DOHH2 (cell line): ENCODE measurements around the gene TPM1.

Experiments
- H3F3A ChIP-seq: fragments of 200-600 bp; sonication (generic), shearing (Covaris generic); 2 replicates; pipeline ENCODE4 v1.6.0; 2016; ENCODE audit warnings: antibody characterized with exemption, mild to moderate bottlenecking; ENCODE audit not compliant: control insufficient read depth, insufficient read depth
- H3K27ac ChIP-seq: fragments of 200-600 bp; sonication (generic); 2 replicates; pipeline ENCODE4 v1.5.1; 2014; ENCODE audit warnings: low read depth, mild to moderate bottlenecking, low read length, moderate library complexity
- H3K27me3 ChIP-seq: fragments of 200-600 bp; sonication (generic); 2 replicates; pipeline ENCODE4 v1.6.1; 2014; ENCODE audit warnings: mild to moderate bottlenecking, low read length, mixed read lengths; ENCODE audit not compliant: control insufficient read depth
- H3K36me3 ChIP-seq: fragments of 200-600 bp; sonication (generic); 2 replicates; pipeline ENCODE4 v1.6.1; 2014; ENCODE audit warnings: mild to moderate bottlenecking, low read length, moderate library complexity, mixed read lengths; ENCODE audit not compliant: control insufficient read depth
- H3K4me1 ChIP-seq: fragments of 200-600 bp; sonication (generic); 2 replicates; pipeline ENCODE4 v1.6.1; 2014; ENCODE audit warnings: mild to moderate bottlenecking, low read length, mixed read lengths; ENCODE audit not compliant: control insufficient read depth
- H3K4me2 ChIP-seq: fragments of 200-600 bp; sonication (generic); 2 replicates; pipeline ENCODE4 v1.6.0; 2014; ENCODE audit warnings: mild to moderate bottlenecking, low read length, moderate library complexity
- H3K4me3 ChIP-seq: fragments of 200-600 bp; sonication (generic); 2 replicates; pipeline ENCODE4 v1.5.1; 2014; ENCODE audit warnings: mild to moderate bottlenecking, low read length, mixed read lengths
- H3K79me2 ChIP-seq: fragments of 200-600 bp; sonication (generic); 2 replicates; pipeline ENCODE4 v1.6.1; 2014; ENCODE audit warnings: mild to moderate bottlenecking, low read length, mixed read lengths; ENCODE audit not compliant: control insufficient read depth
- H3K9me2 ChIP-seq: fragments of 200-600 bp; sonication (generic); replicated peaks from 2 replicates; pipeline ENCODE4 v1.6.1; 2014; ENCODE audit warnings: mild to moderate bottlenecking, low read length, mixed read lengths; ENCODE audit not compliant: control insufficient read depth
- H3K9me3 ChIP-seq: fragments of 200-600 bp; sonication (generic); 2 replicates; pipeline ENCODE4 v1.6.1; 2014; ENCODE audit warnings: antibody characterized with exemption, low read length, mixed read lengths; ENCODE audit not compliant: control insufficient read depth, insufficient read depth
- H4K20me1 ChIP-seq: fragments of 200-600 bp; sonication (generic); 2 replicates; pipeline ENCODE4 v1.6.0; 2014; ENCODE audit warnings: low read depth, mild to moderate bottlenecking, antibody characterized with exemption, low read length, moderate library complexity; ENCODE audit not compliant: control insufficient read depth, insufficient read depth
- CTCF ChIP-seq: fragments of 200-600 bp; sonication (generic); IDR thresholded peaks from one replicate; pipeline ENCODE4 v1.5.1; 2014; ENCODE audit warnings: antibody characterized with exemption, mild to moderate bottlenecking, low read depth, low read length; ENCODE audit not compliant: poor library complexity, severe bottlenecking
- EZH2phosphoT487 ChIP-seq: fragments of 200-600 bp; sonication (generic); IDR thresholded peaks from 2 replicates; pipeline ENCODE4 v1.6.1; 2017; ENCODE audit warnings: borderline replicate concordance, mild to moderate bottlenecking, antibody characterized with exemption, low read length, moderate library complexity, mixed read lengths

The TPM1 gene

GRCh38 chr15:63014578-63014977 lies 28.0 kb upstream of the TPM1 start:
- H3K9me2 ChIP-seq: no peaks in the 10 kb centered on the region
- no peaks in the 10 kb centered on the region for H3K4me1 ChIP-seq
- H3K27me3 ChIP-seq: no peaks in the 10 kb centered on the region; the same call in 1 of the 2 replicates
- no peak overlapping the region for H3K4me2 ChIP-seq
- H3K4me3 ChIP-seq: no peak overlapping the region
- no peaks in the 10 kb centered on the region for H3K36me3 ChIP-seq
- TF ChIP-seq CTCF (no peak), EZH2phosphoT487 (no peak)
- no peaks in the 10 kb centered on the region for H3F3A ChIP-seq
- no peaks in the 10 kb centered on the region for H3K79me2 ChIP-seq
- no peak overlapping the region for H3K27ac ChIP-seq
- H4K20me1 ChIP-seq: no peaks in the 10 kb centered on the region
- no peaks in the 10 kb centered on the region for H3K9me3 ChIP-seq

- Histone ChIP-seq H3F3A (no peaks in the 10 kb centered on the region), H3K4me2 (no peak overlapping the region), H4K20me1 (no peaks in the 10 kb centered on the region), H3K9me3 (no peaks in the 10 kb centered on the region), H3K4me1 (no peaks in the 10 kb centered on the region), H3K27me3 (no peaks in the 10 kb centered on the region), H3K27ac (no peak overlapping the region), H3K36me3 (no peaks in the 10 kb centered on the region), H3K9me2 (no peaks in the 10 kb centered on the region), H3K4me3 (no peak overlapping the region), H3K79me2 (no peaks in the 10 kb centered on the region)
- TF ChIP-seq CTCF (no peak), EZH2phosphoT487 (no peak)
Measured at GRCh38 chr15:63015618-63016017, 26.9 kb upstream of the TPM1 start.

- Histone ChIP-seq H3K36me3 (no peaks in the 10 kb centered on the region), H4K20me1 (no peaks in the 10 kb centered on the region), H3F3A (no peaks in the 10 kb centered on the region), H3K27ac (no peak overlapping the region), H3K27me3 (no peaks in the 10 kb centered on the region), H3K4me3 (no peak overlapping the region), H3K9me2 (no peaks in the 10 kb centered on the region), H3K4me1 (no peaks in the 10 kb centered on the region), H3K4me2 (no peak overlapping the region), H3K79me2 (no peaks in the 10 kb centered on the region), H3K9me3 (no peaks in the 10 kb centered on the region)
- TF ChIP-seq CTCF: no peak
- TF ChIP-seq EZH2phosphoT487: no peak
Measured at GRCh38 chr15:63016234-63016633, 26.3 kb upstream of the TPM1 start.

- Histone ChIP-seq H4K20me1 (no peaks in the 10 kb centered on the region), H3K4me3 (no peak overlapping the region), H3K27me3 (no peaks in the 10 kb centered on the region), H3K79me2 (no peaks in the 10 kb centered on the region), H3K27ac (no peak overlapping the region), H3K4me1 (no peaks in the 10 kb centered on the region), H3K9me2 (no peaks in the 10 kb centered on the region), H3K36me3 (no peaks in the 10 kb centered on the region), H3F3A (no peaks in the 10 kb centered on the region), H3K4me2 (no peak overlapping the region), H3K9me3 (no peaks in the 10 kb centered on the region)
- TF ChIP-seq CTCF (no peak), EZH2phosphoT487 (no peak)
Measured at GRCh38 chr15:63018639-63019038, 23.9 kb upstream of the TPM1 start.
